Smooth muscle cell (in vitro differentiated cells): Measurements from ENCODE around the gene GNA15. TPM values are rescaled to one million over a fixed set of nuclear protein-coding genes. Genes with fewer than 3 reads are reported as not detected.

Experiments used
- DNase-seq: peaks from one replicate; lab custom pipeline; 2025; ENCODE audit not compliant: unreplicated experiment; lab: John Stamatoyannopoulos, UW
- H2AFZ ChIP-seq: fragments of 200-600 bp; sonication (generic); 2 replicates; pipeline ENCODE4 v1.6.0; 2016; ENCODE audit warnings: antibody characterized with exemption, low read depth, mild to moderate bottlenecking
- H3F3A ChIP-seq: fragments of 200-600 bp; sonication (generic); 2 replicates; pipeline ENCODE4 v1.6.0; 2017; ENCODE audit warnings: antibody characterized with exemption, low read depth
- H3K27ac ChIP-seq: fragments of 200-600 bp; sonication (generic); 2 replicates; pipeline ENCODE4 v1.5.1; 2016; ENCODE audit warnings: low read depth, mild to moderate bottlenecking
- H3K27me3 ChIP-seq: fragments of 200-600 bp; sonication (generic); 2 replicates; pipeline ENCODE4 v1.6.1; 2016; ENCODE audit warnings: low read depth, mild to moderate bottlenecking
- H3K36me3 ChIP-seq: fragments of 200-600 bp; sonication (generic); 2 replicates; pipeline ENCODE4 v1.5.1; 2016; ENCODE audit warnings: low read depth
- H3K4me1 ChIP-seq: fragments of 200-600 bp; sonication (generic); 2 replicates; pipeline ENCODE4 v1.5.1; 2016; ENCODE audit warnings: low read depth
- H3K4me2 ChIP-seq: fragments of 200-600 bp; sonication (generic); 2 replicates; pipeline ENCODE4 v1.6.0; 2016; ENCODE audit warnings: mild to moderate bottlenecking
- H3K4me3 ChIP-seq: fragments of 200-600 bp; sonication (generic); 2 replicates; pipeline ENCODE4 v1.5.1; 2016; ENCODE audit warnings: mild to moderate bottlenecking
- H3K79me2 ChIP-seq: fragments of 200-600 bp; sonication (generic); 2 replicates; pipeline ENCODE4 v1.6.0; 2016; ENCODE audit warnings: low read depth, mild to moderate bottlenecking
- H3K9ac ChIP-seq: fragments of 200-600 bp; sonication (generic); 2 replicates; pipeline ENCODE4 v1.6.0; 2016; ENCODE audit warnings: low read depth
- H3K9me3 ChIP-seq: fragments of 200-600 bp; sonication (generic); replicated peaks from 2 replicates; pipeline ENCODE4 v1.5.1; 2016; ENCODE audit warnings: low read depth
- H4K20me1 ChIP-seq: fragments of 200-600 bp; sonication (generic); 2 replicates; pipeline ENCODE4 v1.6.0; 2016; ENCODE audit warnings: low read depth
- WGBS: methylation state at CpG from one replicate; pipeline ENCODE4 v1.1.7; 2016; ENCODE audit warnings: low lambda C conversion rate; 5-methylcytosine and 5-hydroxymethylcytosine counted together
- polyA plus RNA-seq: library from polyadenylated mRNA; unstranded; fragments of >200 nt; fragmentation: Nextera tagmentation; extraction: Ambion mirVana; gene quantifications from 2 replicates; pipeline ENCODE4 v1.2.1, GENCODE V29; 2016
- total RNA-seq: library from RNA; depleted of rRNA; stranded (reverse); fragments of >200 nt; gene quantifications from 2 replicates; pipeline ENCODE4 v1.2.3, GENCODE V29; 2014
- TF ChIP-seq, protein P1 (sequence below): fragments of 200-600 bp; sonication (generic); IDR thresholded peaks from 2 replicates; pipeline ENCODE4 v1.5.1; 2017; ENCODE audit warnings: borderline replicate concordance, mild to moderate bottlenecking, antibody characterized with exemption; ENCODE audit not compliant: insufficient read depth, poor library complexity, severe bottlenecking

The GNA15 gene
- total and polyA plus RNA-seq, 2 experiments from 2014 or later: 1.2 to 1.8 TPM

DNA sequence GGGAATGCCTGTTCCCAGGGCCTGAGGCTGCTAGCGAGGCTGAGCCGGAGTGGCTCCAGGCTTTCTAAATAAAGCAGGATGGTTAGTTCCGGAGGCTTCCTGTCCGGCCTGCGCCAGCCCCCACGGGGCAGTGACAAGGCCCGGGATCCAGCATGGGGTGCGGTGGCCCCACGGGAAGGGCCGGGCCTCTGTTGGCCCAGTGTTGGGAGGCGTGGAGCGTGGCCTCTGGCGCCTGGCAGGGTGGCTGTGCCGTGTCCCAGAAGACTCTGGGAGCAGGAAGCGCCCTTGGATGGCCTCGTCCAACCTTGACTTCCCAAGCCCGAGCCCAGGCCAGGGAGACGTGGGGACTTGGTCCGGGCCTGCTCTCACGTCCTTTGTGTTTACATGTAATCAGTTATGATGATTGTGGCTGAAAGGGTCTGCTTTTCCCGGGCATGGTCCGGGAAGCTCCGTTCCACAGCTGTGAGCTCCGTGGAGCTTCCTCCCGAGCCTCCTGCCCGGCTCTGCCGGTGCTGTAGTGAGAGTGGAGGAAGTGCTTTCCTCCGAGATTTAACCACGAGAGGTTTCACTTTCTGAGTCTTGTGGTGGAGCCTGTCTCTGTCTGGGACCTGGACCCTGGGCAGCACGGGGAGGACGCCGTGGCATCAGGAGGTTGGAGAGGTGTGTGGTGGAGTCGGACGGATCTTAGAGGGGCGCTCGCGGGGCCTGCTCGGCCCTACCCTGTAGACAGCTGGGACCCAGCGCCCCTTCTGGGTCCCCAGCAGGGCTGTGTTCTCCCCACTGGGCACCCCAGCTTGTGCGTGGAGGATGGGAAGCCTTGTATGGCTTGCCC, 37.1 kb upstream of the GNA15 start:
- H3F3A ChIP-seq: no peaks in the 10 kb centered on the region
- peaks cover 93% of the 10 kb centered on the region for H4K20me1 ChIP-seq
- no peaks in the 10 kb centered on the region for H3K27me3 ChIP-seq
- peaks cover 14% of the 10 kb centered on the region for H3K4me1 ChIP-seq
- no peaks in the 10 kb centered on the region for H3K9me3 ChIP-seq
- 82% methylated on average over 37 of the region's 40 CpGs for WGBS
- H3K4me2 ChIP-seq: no peak overlapping the region
- TF ChIP-seq, protein P1, sequence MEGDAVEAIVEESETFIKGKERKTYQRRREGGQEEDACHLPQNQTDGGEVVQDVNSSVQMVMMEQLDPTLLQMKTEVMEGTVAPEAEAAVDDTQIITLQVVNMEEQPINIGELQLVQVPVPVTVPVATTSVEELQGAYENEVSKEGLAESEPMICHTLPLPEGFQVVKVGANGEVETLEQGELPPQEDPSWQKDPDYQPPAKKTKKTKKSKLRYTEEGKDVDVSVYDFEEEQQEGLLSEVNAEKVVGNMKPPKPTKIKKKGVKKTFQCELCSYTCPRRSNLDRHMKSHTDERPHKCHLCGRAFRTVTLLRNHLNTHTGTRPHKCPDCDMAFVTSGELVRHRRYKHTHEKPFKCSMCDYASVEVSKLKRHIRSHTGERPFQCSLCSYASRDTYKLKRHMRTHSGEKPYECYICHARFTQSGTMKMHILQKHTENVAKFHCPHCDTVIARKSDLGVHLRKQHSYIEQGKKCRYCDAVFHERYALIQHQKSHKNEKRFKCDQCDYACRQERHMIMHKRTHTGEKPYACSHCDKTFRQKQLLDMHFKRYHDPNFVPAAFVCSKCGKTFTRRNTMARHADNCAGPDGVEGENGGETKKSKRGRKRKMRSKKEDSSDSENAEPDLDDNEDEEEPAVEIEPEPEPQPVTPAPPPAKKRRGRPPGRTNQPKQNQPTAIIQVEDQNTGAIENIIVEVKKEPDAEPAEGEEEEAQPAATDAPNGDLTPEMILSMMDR: no peak
- no peak overlapping the region for H3K4me3 ChIP-seq
- no peak overlapping the region for H3K9ac ChIP-seq
- no peak overlapping the region for H3K27ac ChIP-seq
- H3K79me2 ChIP-seq: peaks cover 91% of the 10 kb centered on the region
- no peak overlapping the region for H2AFZ ChIP-seq
- no peaks in the 10 kb centered on the region for H3K36me3 ChIP-seq
- DNase-seq: no peak

DNA sequence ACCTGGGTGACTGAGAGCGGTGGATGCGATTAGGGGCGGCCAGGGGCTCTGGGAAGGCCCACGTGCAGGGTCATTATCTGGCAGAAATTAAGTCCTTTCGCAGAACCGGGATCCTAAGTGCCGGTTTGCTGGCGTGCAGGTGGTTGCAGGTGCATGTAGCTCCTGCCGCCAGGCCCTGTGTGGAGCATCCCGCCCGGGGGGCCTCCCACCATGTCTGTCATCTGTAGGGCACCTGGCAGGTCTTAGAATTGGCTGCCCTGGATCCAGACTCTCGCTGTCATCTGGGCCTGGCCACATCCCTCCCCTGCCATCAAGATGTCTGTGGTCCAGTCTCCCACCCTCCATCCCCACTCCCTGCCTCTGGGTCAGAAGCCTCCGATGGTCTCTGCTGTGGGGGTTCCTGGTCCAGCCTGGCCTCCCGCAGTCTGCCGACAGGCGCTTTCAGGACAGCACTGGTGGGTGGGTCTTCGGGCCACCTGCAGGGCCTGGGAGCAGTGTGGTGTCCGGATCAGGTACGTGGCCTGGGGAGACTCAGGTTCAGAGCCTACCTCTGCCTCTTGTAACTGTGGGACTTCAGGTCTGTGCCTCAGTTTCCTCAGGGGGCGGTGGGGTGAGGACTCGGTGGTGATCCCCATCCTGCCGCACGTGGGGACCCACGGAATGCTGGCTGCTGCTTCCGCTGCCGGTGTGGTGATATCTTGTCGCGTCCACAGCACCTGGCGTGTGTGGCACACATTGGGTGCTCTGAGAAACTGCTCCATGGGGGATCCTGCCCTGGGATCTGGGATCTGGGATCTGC, 36.3 kb upstream of the GNA15 start:
- Histone ChIP-seq H3K4me2 (no peak overlapping the region), H3F3A (no peaks in the 10 kb centered on the region), H4K20me1 (peaks cover 100% of the 10 kb centered on the region), H3K27ac (no peak overlapping the region), H3K9ac (no peak overlapping the region), H3K9me3 (no peaks in the 10 kb centered on the region), H3K4me3 (no peak overlapping the region), H3K36me3 (no peaks in the 10 kb centered on the region), H3K27me3 (no peaks in the 10 kb centered on the region), H3K79me2 (peaks cover 98% of the 10 kb centered on the region), H2AFZ (no peak overlapping the region), H3K4me1 (peaks cover 14% of the 10 kb centered on the region)
- TF ChIP-seq, protein P1: no peak
- 94% methylated on average over 29 of the region's 29 CpGs for WGBS
- DNase-seq: no peak

DNA sequence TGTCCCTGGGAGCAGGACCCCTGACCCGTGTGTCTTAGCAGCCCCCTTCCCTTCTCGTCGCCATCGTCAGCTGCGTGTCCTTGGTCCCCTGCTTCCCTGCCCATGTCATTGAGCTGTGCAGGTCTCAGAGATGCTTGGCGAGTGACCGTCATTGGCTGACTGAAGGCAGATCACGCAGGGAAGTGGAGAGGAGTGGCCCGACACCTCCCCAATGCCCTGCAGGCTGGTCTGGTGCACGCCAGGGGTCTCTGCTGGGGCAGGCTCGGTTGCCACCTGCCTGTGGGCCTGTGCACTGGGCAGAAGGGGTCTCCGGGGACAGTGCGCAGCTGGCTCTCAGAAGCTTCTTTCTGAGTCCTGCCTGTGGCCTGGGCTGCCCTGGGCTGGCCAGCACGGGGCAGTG, 35.5 kb upstream of the GNA15 start:
- DNase-seq: no peak
- Histone ChIP-seq H3K4me3 (no peak overlapping the region), H2AFZ (no peak overlapping the region), H3K4me2 (no peak overlapping the region), H3F3A (no peaks in the 10 kb centered on the region), H3K27me3 (no peaks in the 10 kb centered on the region), H3K9me3 (no peaks in the 10 kb centered on the region), H3K36me3 (no peaks in the 10 kb centered on the region), H3K79me2 (peaks cover 97% of the 10 kb centered on the region), H3K9ac (no peak overlapping the region), H3K4me1 (peaks cover 14% of the 10 kb centered on the region), H3K27ac (no peak overlapping the region), H4K20me1 (peaks cover 100% of the 10 kb centered on the region)
- WGBS: 92% methylated on average over 13 of the region's 14 CpGs
- TF ChIP-seq, protein P1: no peak
